Inflammatory macrophage (primary cell): Measurements from ENCODE around the gene INTS1.
A peak's percentile ranks its signal among the peaks of the same experiment; 100 is the strongest.
"Not testable (repeated sequence)": the region's sequence is repeated elsewhere in the genome, so short reads cannot be mapped to it uniquely, and the experiment has no call there.

Experiments used
- DNase-seq, 2 donors: peaks; one replicate each; pipeline ENCODE4 v3.0.0-alpha.2; 2020 to 2022

Gene INTS1

GRCh38 chr7:1531263-1531978 is 27.2 kb upstream of the INTS1 start:
- DNase-seq = peak in 1 of 2 donors; percentile 44

GRCh38 chr7:1530946-1531262 is 26.7 kb upstream of the INTS1 start:
- DNase-seq = no peak

GRCh38 chr7:1529383-1530116 is 25.4 kb upstream of the INTS1 start:
- DNase-seq = no peak

- no peak for DNase-seq
Measured at GRCh38 chr7:1526271-1526754, 22.1 kb upstream of the INTS1 start.

- DNase-seq = no peak
Measured at GRCh38 chr7:1525409-1525808, 21.2 kb upstream of the INTS1 start.

GRCh38 chr7:1523844-1524243 is 19.7 kb upstream of the INTS1 start:
- no peak for DNase-seq

GRCh38 chr7:1523208-1523607 is 19.0 kb upstream of the INTS1 start:
- DNase-seq = no peak

- DNase-seq = no peak
Measured at GRCh38 chr7:1521456-1521855, 17.3 kb upstream of the INTS1 start.

GRCh38 chr7:1520539-1521234 is 16.5 kb upstream of the INTS1 start:
- DNase-seq = peak; percentile 55 to 84

- DNase-seq = not testable (repeated sequence)
Measured at GRCh38 chr7:1519322-1519922, 15.2 kb upstream of the INTS1 start.

GRCh38 chr7:1516586-1517251 is 12.5 kb upstream of the INTS1 start:
- DNase-seq = no peak

GRCh38 chr7:1515509-1515967 is 11.3 kb upstream of the INTS1 start:
- DNase-seq = not testable (repeated sequence)

- peak in 1 of 2 donors; percentile 32 for DNase-seq
Measured at GRCh38 chr7:1514995-1515401, 10.8 kb upstream of the INTS1 start.

- DNase-seq = no peak
Measured at GRCh38 chr7:1514407-1514806, 10.2 kb upstream of the INTS1 start.

- DNase-seq = peak; percentile 84 to 95
Measured at GRCh38 chr7:1513657-1514095, 9.5 kb upstream of the INTS1 start.

GRCh38 chr7:1512781-1513656 is 8.8 kb upstream of the INTS1 start:
- DNase-seq = peak; percentile 94 to 98

- no peak for DNase-seq
Measured at GRCh38 chr7:1511444-1512422, 7.5 kb upstream of the INTS1 start.

- DNase-seq = no peak
Measured at GRCh38 chr7:1510780-1511154, 6.6 kb upstream of the INTS1 start.

- DNase-seq = no peak
Measured at GRCh38 chr7:1509226-1509625, 5.0 kb upstream of the INTS1 start.

- DNase-seq = no peak
Measured at GRCh38 chr7:1508277-1508758, 4.1 kb upstream of the INTS1 start.
